ENCODE measurements around the gene ZMYM2.

Gene ZMYM2

GRCh38 chr13:20015763-20016162, 57.2 kb downstream of the ZMYM2 start:
- no peak overlapping the region for H3K4me3 ChIP-seq (ENCODE audit: low read depth, low read length)
- ChIA-PET POLR2A (no interaction called here), CTCF (interaction anchor here (1.0 kb wide), 1 partner anchor 56 kb away, joined by 3 read pairs; no protein-coding TSS in a partner anchor)
- DNase-seq (ENCODE audit: low read depth, low spot score), result no peak
- no peak for TF ChIP-seq CTCF (IDR thresholded peaks at IDR 0.05; ENCODE audit: insufficient read depth, low read length, missing control alignments)

GRCh38 chr13:20016649-20017364, 58.3 kb downstream of the ZMYM2 start:
- no peak for TF ChIP-seq CTCF (IDR thresholded peaks at IDR 0.05; ENCODE audit: insufficient read depth, low read length, missing control alignments)
- H3K4me3 ChIP-seq (ENCODE audit: low read depth, low read length), result no peak overlapping the region
- POLR2A ChIA-PET, result no interaction called here
- no peak for DNase-seq (ENCODE audit: low read depth, low spot score)
- CTCF ChIA-PET, result interaction anchor here (0.6 to 1.0 kb wide), 2 partner anchors 57 to 198 kb away, joined by 3 read pairs; no protein-coding TSS in a partner anchor

GRCh38 chr13:20017365-20017711, 58.8 kb downstream of the ZMYM2 start:
- ChIA-PET CTCF (interaction anchor here (0.6 kb wide), 1 partner anchor 198 kb away, joined by 3 read pairs; no protein-coding TSS in a partner anchor), POLR2A (no interaction called here)
- TF ChIP-seq CTCF (IDR thresholded peaks at IDR 0.05; ENCODE audit: insufficient read depth, low read length, missing control alignments), result no peak

GRCh38 chr13:20019043-20019442, 60.5 kb downstream of the ZMYM2 start:
- POLR2A ChIA-PET, result no interaction called here
- no peak overlapping the region for H3K4me3 ChIP-seq (ENCODE audit: low read depth, low read length)
- DNase-seq (ENCODE audit: low read depth, low spot score), result no peak
- CTCF ChIA-PET, result interaction anchor here (1.0 kb wide), 1 partner anchor 34 kb away, joined by 4 read pairs; no protein-coding TSS in a partner anchor
- TF ChIP-seq CTCF (IDR thresholded peaks at IDR 0.05; ENCODE audit: insufficient read depth, low read length, missing control alignments), result no peak

More at GRCh38 chr13:20017365-20017711, 58.8 kb downstream of the ZMYM2 start:
- DNase-seq (ENCODE audit: low read depth, low spot score), result no peak
- no peak overlapping the region for H3K4me3 ChIP-seq (ENCODE audit: low read depth, low read length)

GRCh38 chr13:20024702-20025101, 66.2 kb downstream of the ZMYM2 start:
- no peak for DNase-seq (ENCODE audit: low read depth, low spot score)
- TF ChIP-seq CTCF (IDR thresholded peaks at IDR 0.05; ENCODE audit: insufficient read depth, low read length, missing control alignments), result no peak
- H3K4me3 ChIP-seq (ENCODE audit: low read depth, low read length), result no peak overlapping the region
- ChIA-PET CTCF (no interaction called here), POLR2A (no interaction called here)

- ChIA-PET CTCF (no interaction called here), POLR2A (no interaction called here)
- DNase-seq (ENCODE audit: low read depth, low spot score), result no peak
- no peak overlapping the region for H3K4me3 ChIP-seq (ENCODE audit: low read depth, low read length)
- no peak for TF ChIP-seq CTCF (IDR thresholded peaks at IDR 0.05; ENCODE audit: insufficient read depth, low read length, missing control alignments)
Measured at GRCh38 chr13:20028953-20029352, 70.4 kb downstream of the ZMYM2 start.
